Vagina (tissue), 2 donors: ENCODE measurements around the gene PDCD1LG2. TPM values are rescaled to one million over a fixed set of nuclear protein-coding genes. Genes with fewer than 3 reads are reported as not detected.

Experiments used
- DNase-seq, 2 donors: peaks; one replicate each; pipeline ENCODE4 v3.0.0-alpha.2; 2017; ENCODE audit errors: extremely low spot score in 2 of 2
- H3K27ac ChIP-seq: fragments of 200-600 bp; sonication (generic); one replicate; pipeline ENCODE4 v1.5.1; 2019
- H3K27me3 ChIP-seq: fragments of 200-600 bp; sonication (generic); one replicate; pipeline ENCODE4 v1.5.1; 2019
- H3K36me3 ChIP-seq, 2 donors: fragments of 200-600 bp; sonication (generic); one replicate each; pipeline ENCODE4 v1.5.1; 2017 to 2019
- H3K4me1 ChIP-seq: fragments of 200-600 bp; sonication (generic); one replicate; pipeline ENCODE4 v1.5.1; 2019
- H3K4me3 ChIP-seq, 2 donors: fragments of 200-600 bp; sonication (generic); 1 replicate in 1 of 2; 2 replicates in 1 of 2; pipeline ENCODE4 v1.5.1; 2016 to 2019
- H3K9me3 ChIP-seq: fragments of 200-600 bp; sonication (generic); one replicate; pipeline ENCODE4 v1.5.1; 2019
- POLR2A ChIP-seq, 2 donors: fragments of 450-650 bp; IDR thresholded peaks; one replicate each; pipeline ENCODE4 v1.6.1; 2017; ENCODE audit warnings: antibody characterized with exemption in 2 of 2, mild to moderate bottlenecking in 2 of 2, moderate library complexity in 2 of 2
- POLR2AphosphoS5 ChIP-seq, 2 donors: sonication (generic); formaldehyde crosslinking; IDR thresholded peaks; one replicate each; pipeline ENCODE4 v1.9.0; 2017; ENCODE audit warnings: antibody characterized with exemption in 2 of 2, mild to moderate bottlenecking in 2 of 2, low read depth in 1 of 2; ENCODE audit not compliant: insufficient read depth in 1 of 2
- intact Hi-C: fragments of 100-400 bp; cut with DNase I; formaldehyde crosslinking; loops from one replicate; pipeline ENCODE4 v1.15.1; 2023
- total RNA-seq: library from RNA; depleted of rRNA; stranded (reverse); fragments of >200 nt; gene quantifications from one replicate; pipeline ENCODE4 v1.2.3, GENCODE V29; 2016
- TF ChIP-seq, protein P1 (sequence below), 3 experiments: fragments of 450-650 bp in 2 of 3; fragments of 200-600 bp in 1 of 3; sonication (generic) in 1 of 3; IDR thresholded peaks; one replicate each; pipeline ENCODE4 v1.5.1; 2017 to 2019; ENCODE audit warnings: antibody characterized with exemption in 3 of 3, mild to moderate bottlenecking in 2 of 3, moderate library complexity in 2 of 3

PDCD1LG2 gene
- total RNA-seq, 1 donor from 2014 or later, result 1.2 TPM

- Histone ChIP-seq H3K9me3 (no peaks in the 10 kb centered on the region), H3K36me3 (no peaks in the 10 kb centered on the region), H3K27me3 (no peaks in the 10 kb centered on the region), H3K4me3 (no peak overlapping the region), H3K27ac (no peak overlapping the region), H3K4me1 (no peaks in the 10 kb centered on the region)
- intact Hi-C loops, result no loop called here
- TF ChIP-seq POLR2A (IDR thresholded peaks at IDR 0.05) (no peak), POLR2AphosphoS5 (IDR thresholded peaks at IDR 0.05; ENCODE audit: insufficient read depth in 1 of 2, low read depth in 1 of 2) (no peak)
- TF ChIP-seq, protein P1, sequence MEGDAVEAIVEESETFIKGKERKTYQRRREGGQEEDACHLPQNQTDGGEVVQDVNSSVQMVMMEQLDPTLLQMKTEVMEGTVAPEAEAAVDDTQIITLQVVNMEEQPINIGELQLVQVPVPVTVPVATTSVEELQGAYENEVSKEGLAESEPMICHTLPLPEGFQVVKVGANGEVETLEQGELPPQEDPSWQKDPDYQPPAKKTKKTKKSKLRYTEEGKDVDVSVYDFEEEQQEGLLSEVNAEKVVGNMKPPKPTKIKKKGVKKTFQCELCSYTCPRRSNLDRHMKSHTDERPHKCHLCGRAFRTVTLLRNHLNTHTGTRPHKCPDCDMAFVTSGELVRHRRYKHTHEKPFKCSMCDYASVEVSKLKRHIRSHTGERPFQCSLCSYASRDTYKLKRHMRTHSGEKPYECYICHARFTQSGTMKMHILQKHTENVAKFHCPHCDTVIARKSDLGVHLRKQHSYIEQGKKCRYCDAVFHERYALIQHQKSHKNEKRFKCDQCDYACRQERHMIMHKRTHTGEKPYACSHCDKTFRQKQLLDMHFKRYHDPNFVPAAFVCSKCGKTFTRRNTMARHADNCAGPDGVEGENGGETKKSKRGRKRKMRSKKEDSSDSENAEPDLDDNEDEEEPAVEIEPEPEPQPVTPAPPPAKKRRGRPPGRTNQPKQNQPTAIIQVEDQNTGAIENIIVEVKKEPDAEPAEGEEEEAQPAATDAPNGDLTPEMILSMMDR (IDR thresholded peaks at IDR 0.05), result no peak
- DNase-seq, result no peak
Measured at GRCh38 chr9:5592231-5592630, 81.9 kb downstream of the PDCD1LG2 start.

GRCh38 chr9:5592904-5593303, 82.6 kb downstream of the PDCD1LG2 start:
- TF ChIP-seq POLR2A (IDR thresholded peaks at IDR 0.05) (no peak), POLR2AphosphoS5 (IDR thresholded peaks at IDR 0.05; ENCODE audit: insufficient read depth in 1 of 2, low read depth in 1 of 2) (no peak)
- TF ChIP-seq, protein P1 (IDR thresholded peaks at IDR 0.05), result no peak
- H3K4me1 ChIP-seq, result no peaks in the 10 kb centered on the region
- H3K27me3 ChIP-seq, result no peaks in the 10 kb centered on the region
- H3K9me3 ChIP-seq, result no peaks in the 10 kb centered on the region
- DNase-seq, result no peak
- intact Hi-C loops, result no loop called here
- H3K4me3 ChIP-seq, result no peak overlapping the region
- no peak overlapping the region for H3K27ac ChIP-seq
- H3K36me3 ChIP-seq, result no peaks in the 10 kb centered on the region

DNA sequence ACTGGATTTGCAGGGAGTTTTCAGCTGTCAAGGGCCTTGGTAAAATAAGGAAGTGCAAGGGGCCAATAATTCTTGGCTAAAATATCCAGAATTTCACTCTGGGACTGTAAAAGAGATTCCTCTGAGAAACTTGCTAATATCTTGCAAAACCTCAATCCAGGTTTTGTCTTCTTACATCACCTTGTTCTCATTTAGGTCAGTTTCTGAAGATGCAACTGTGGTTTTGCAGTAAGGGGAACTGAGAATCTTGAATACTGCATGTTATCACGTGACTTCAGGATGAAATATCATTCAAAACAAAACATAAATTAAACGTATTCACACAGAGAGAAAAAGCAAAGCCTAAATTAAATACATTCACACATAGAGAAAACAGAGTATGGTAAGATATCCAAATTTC, 83.6 kb downstream of the PDCD1LG2 start:
- Histone ChIP-seq H3K9me3 (no peaks in the 10 kb centered on the region), H3K27ac (no peak overlapping the region), H3K4me1 (no peaks in the 10 kb centered on the region), H3K36me3 (no peaks in the 10 kb centered on the region), H3K4me3 (no peak overlapping the region), H3K27me3 (no peaks in the 10 kb centered on the region)
- intact Hi-C loops, result no loop called here
- no peak for DNase-seq
- TF ChIP-seq POLR2A (IDR thresholded peaks at IDR 0.05), result no peak
- TF ChIP-seq POLR2AphosphoS5 (IDR thresholded peaks at IDR 0.05; ENCODE audit: insufficient read depth in 1 of 2, low read depth in 1 of 2), result no peak
- TF ChIP-seq, protein P1 (IDR thresholded peaks at IDR 0.05), result no peak

DNA sequence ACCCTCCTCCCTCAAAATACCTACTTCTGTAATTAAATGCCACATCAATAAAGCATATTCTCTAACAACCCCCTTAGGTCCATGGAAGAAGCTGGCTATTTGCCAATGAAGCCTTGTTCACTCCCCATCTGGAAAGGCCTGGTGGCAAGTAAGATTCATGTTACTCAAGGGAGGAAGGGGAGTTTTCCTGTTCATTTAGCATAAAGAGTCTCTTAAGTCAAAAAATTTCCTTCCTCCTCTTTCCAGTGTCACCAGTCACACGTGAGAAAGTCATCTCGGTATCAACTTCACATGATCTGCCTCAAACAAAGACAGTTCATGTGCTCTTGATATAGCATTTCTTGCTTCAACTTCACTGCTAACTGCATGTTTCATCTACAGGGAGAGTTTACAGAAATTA, 85.8 kb downstream of the PDCD1LG2 start:
- no peak for DNase-seq
- intact Hi-C loops, result no loop called here
- TF ChIP-seq POLR2A (IDR thresholded peaks at IDR 0.05), result no peak
- no peak for TF ChIP-seq POLR2AphosphoS5 (IDR thresholded peaks at IDR 0.05; ENCODE audit: insufficient read depth in 1 of 2, low read depth in 1 of 2)
- TF ChIP-seq, protein P1 (IDR thresholded peaks at IDR 0.05), result no peak
- no peak overlapping the region for H3K4me3 ChIP-seq
- no peaks in the 10 kb centered on the region for H3K27me3 ChIP-seq
- no peak overlapping the region for H3K27ac ChIP-seq
- H3K36me3 ChIP-seq, result no peaks in the 10 kb centered on the region
- H3K9me3 ChIP-seq, result no peaks in the 10 kb centered on the region
- H3K4me1 ChIP-seq, result no peaks in the 10 kb centered on the region

DNA sequence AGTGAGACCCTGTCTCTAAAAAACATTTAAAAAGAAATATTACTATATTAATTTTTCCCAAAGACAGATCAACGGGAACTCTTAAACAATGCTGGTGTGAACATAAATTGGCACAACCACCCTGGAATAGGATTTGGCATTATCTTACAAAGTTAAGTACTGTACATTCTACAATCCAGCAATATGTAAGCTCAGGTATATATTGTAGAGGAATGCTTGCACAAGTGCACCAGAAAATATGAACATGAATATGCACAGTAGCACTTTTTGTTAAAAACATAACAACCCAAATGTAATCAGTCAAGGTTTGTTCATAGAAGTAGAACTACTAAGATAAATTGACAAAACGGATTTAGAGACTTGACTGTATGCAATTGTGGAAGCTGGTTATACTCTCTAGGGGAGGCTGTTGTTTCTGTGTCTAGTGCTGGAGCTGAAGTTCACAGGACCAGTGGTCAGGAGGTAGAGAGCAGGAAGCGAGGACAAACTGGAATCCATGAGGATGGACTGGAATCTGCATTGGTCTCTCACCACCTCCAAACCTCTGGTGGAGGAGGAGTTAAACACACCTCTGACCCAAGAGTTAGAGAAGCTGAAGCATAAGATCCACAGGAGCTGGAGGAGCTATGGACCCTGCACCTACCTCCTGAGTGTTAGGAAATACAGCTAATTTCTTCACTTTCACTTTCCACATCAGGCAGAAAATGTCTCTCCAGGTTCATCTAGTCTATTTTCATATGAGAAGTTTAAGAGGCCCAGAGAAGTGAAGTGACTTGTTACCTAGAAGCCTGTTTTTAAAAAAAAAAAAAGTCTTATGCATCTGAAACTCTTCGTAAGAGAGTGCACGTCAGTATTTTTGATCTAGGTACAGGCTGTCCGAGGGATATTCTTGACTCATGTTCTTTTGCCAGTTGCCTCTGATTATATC, 98.2 kb downstream of the PDCD1LG2 start:
- Histone ChIP-seq H3K27me3 (no peaks in the 10 kb centered on the region), H3K27ac (no peak overlapping the region), H3K9me3 (no peaks in the 10 kb centered on the region), H3K4me1 (peaks cover 27% of the 10 kb centered on the region), H3K4me3 (peak overlapping the region; percentile 18 to 38), H3K36me3 (no peaks in the 10 kb centered on the region)
- intact Hi-C loops, result no loop called here
- DNase-seq, result no peak
- no peak for TF ChIP-seq POLR2AphosphoS5 (IDR thresholded peaks at IDR 0.05; ENCODE audit: insufficient read depth in 1 of 2, low read depth in 1 of 2)
- TF ChIP-seq, protein P1 (IDR thresholded peaks at IDR 0.05), result no peak
- no peak for TF ChIP-seq POLR2A (IDR thresholded peaks at IDR 0.05)
